Middle frontal gyrus (tissue), 1 donor: ENCODE measurements around the gene AGFG1.
"Not testable (repeated sequence)": the region's sequence is repeated elsewhere in the genome, so short reads cannot be mapped to it uniquely, and the experiment has no call there.

ENCODE experiments used
- DNase-seq: peaks from one replicate; pipeline ENCODE4 v3.0.0-alpha.2; 2015; ENCODE audit warnings: low spot score; ENCODE audit errors: extremely low spot score

The AGFG1 gene

GRCh38 chr2:227534714-227535113, 62.8 kb downstream of the AGFG1 start:
- no peak for DNase-seq

- no peak for DNase-seq
Measured at GRCh38 chr2:227536445-227536844, 64.5 kb downstream of the AGFG1 start.

GRCh38 chr2:227539465-227539956, 67.6 kb downstream of the AGFG1 start:
- DNase-seq, result no peak

GRCh38 chr2:227540352-227540751, 68.4 kb downstream of the AGFG1 start:
- DNase-seq, result not testable (repeated sequence)

GRCh38 chr2:227545990-227546389, 74.0 kb downstream of the AGFG1 start:
- no peak for DNase-seq

- DNase-seq, result no peak
Measured at GRCh38 chr2:227551836-227552235, 79.9 kb downstream of the AGFG1 start.

- no peak for DNase-seq
Measured at GRCh38 chr2:227562581-227562980, 90.6 kb downstream of the AGFG1 start.

GRCh38 chr2:227565080-227565479, 93.1 kb downstream of the AGFG1 start:
- DNase-seq, result no peak

GRCh38 chr2:227566012-227566411, 94.1 kb downstream of the AGFG1 start:
- DNase-seq, result no peak

GRCh38 chr2:227568852-227569169, 96.9 kb downstream of the AGFG1 start:
- DNase-seq, result no peak

GRCh38 chr2:227570615-227571014, 98.7 kb downstream of the AGFG1 start:
- no peak for DNase-seq

GRCh38 chr2:227576110-227576509, 104.2 kb downstream of the AGFG1 start:
- no peak for DNase-seq

GRCh38 chr2:227576812-227577211, 104.9 kb downstream of the AGFG1 start:
- no peak for DNase-seq

- DNase-seq, result no peak
Measured at GRCh38 chr2:227577555-227577954, 105.6 kb downstream of the AGFG1 start.

- DNase-seq, result no peak
Measured at GRCh38 chr2:227578642-227579041, 106.7 kb downstream of the AGFG1 start.

GRCh38 chr2:227579791-227580190, 107.8 kb downstream of the AGFG1 start:
- no peak for DNase-seq

GRCh38 chr2:227582369-227582768, 110.4 kb downstream of the AGFG1 start:
- DNase-seq, result no peak

- no peak for DNase-seq
Measured at GRCh38 chr2:227592694-227593387, 120.9 kb downstream of the AGFG1 start.

GRCh38 chr2:227595797-227596196, 123.8 kb downstream of the AGFG1 start:
- no peak for DNase-seq

- DNase-seq, result no peak
Measured at GRCh38 chr2:227597036-227597435, 125.1 kb downstream of the AGFG1 start.

GRCh38 chr2:227597998-227598397, 126.0 kb downstream of the AGFG1 start:
- no peak for DNase-seq

- not testable (repeated sequence) for DNase-seq
Measured at GRCh38 chr2:227598835-227599503, 127.0 kb downstream of the AGFG1 start, which contains the start of gene SCYGR2. TSS of gene SCYGR2 (plus strand) at chr2:227598893. CDS start at chr2:227598893, 0 bp downstream.

- DNase-seq, result no peak
Measured at GRCh38 chr2:227602358-227602757, 130.4 kb downstream of the AGFG1 start.
